ENCODE results near the gene ODC1.

DNA sequence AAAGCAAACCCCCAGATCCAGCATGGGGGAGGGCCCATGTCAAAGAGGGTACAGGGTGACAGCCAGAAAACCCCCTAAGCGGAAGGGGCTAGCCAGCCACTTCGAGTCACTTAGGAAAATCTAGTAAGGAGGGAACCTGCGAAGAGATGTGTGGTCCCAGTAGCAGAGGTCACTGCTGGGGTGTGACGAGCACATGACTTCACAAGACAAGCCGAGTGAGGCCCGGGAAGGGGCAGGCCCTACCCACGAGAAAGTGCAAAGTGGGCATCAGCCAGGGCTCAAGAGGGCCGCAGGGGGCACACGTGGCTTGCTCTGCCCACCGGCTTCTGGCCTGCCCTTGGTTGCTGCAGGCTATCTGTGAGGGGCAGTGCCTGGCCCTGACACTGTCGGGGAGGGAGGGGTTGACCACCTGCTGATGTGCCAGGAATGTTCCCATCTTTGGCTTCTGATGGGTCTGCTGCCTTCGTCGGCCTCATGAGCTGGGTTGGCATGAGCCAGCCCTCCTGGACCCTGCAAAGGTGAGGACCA lies 11.5 kb downstream of the ODC1 start:
- TF ChIP-seq POLR2A (IDR thresholded peaks at IDR 0.05) (no peak), POLR2AphosphoS5 (IDR thresholded peaks at IDR 0.05) (no peak)
- TF ChIP-seq, protein P1, sequence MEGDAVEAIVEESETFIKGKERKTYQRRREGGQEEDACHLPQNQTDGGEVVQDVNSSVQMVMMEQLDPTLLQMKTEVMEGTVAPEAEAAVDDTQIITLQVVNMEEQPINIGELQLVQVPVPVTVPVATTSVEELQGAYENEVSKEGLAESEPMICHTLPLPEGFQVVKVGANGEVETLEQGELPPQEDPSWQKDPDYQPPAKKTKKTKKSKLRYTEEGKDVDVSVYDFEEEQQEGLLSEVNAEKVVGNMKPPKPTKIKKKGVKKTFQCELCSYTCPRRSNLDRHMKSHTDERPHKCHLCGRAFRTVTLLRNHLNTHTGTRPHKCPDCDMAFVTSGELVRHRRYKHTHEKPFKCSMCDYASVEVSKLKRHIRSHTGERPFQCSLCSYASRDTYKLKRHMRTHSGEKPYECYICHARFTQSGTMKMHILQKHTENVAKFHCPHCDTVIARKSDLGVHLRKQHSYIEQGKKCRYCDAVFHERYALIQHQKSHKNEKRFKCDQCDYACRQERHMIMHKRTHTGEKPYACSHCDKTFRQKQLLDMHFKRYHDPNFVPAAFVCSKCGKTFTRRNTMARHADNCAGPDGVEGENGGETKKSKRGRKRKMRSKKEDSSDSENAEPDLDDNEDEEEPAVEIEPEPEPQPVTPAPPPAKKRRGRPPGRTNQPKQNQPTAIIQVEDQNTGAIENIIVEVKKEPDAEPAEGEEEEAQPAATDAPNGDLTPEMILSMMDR (IDR thresholded peaks at IDR 0.05) = no peak
